ENCODE results near the gene THRB. TPM values are rescaled to one million over a fixed set of nuclear protein-coding genes. Genes with fewer than 3 reads are reported as not detected.
A peak's percentile ranks its signal among the peaks of the same experiment; 100 is the strongest.

Gene THRB
- total and polyA plus RNA-seq, 9 of the 15 experiments (the other 6 are each of a cell fraction or from before 2014, with no cell fraction given): 1.7 to 14.9 (median 6.9) TPM

GRCh38 chr3:24495326-24495994 lies 810 bp upstream of the THRB start (continued):
- peak; percentile 67 for TF ChIP-seq ARID4B (CRISPR knock-in tag; IDR thresholded peaks at IDR 0.05)
- TF ChIP-seq GTF2A2 (tag; IDR thresholded peaks at IDR 0.05): peak; percentile 77
- TF ChIP-seq ARID1B (IDR thresholded peaks at IDR 0.05): 0 out of 2 replicates have a peak, but pooled peaks have one; percentile 27
- peak; percentile 73; the same call in 1 of the 2 replicates for TF ChIP-seq NFRKB (IDR thresholded peaks at IDR 0.05; ENCODE audit: low read depth)
- no peak for TF ChIP-seq ZNF644 (tag; IDR thresholded peaks at IDR 0.05; ENCODE audit: low read depth)
- no peak for TF ChIP-seq DDX20 (tag; IDR thresholded peaks at IDR 0.05; ENCODE audit: low read depth)
- TF ChIP-seq VEZF1 (CRISPR knock-in tag; IDR thresholded peaks at IDR 0.05): peak; percentile 74
- peak; percentile 13; the same call in 1 of the 2 replicates for TF ChIP-seq ZKSCAN1 (IDR thresholded peaks at IDR 0.05; ENCODE audit: low read depth, low read length)
- peak; percentile 98 for TF ChIP-seq TBP (optimal IDR thresholded peaks at IDR 0.05; ENCODE audit: low read depth, low read length)
- no peak for TF ChIP-seq HINFP (tag; conservative IDR thresholded peaks at IDR 0.05; ENCODE audit: low read depth)
- TF ChIP-seq NONO (IDR thresholded peaks at IDR 0.05; ENCODE audit: low read depth in 2 of 2, low read length in 1 of 2): peak; percentile 30 to 57; a peak in 3 of 4 replicates
- TF ChIP-seq TFAP4 (CRISPR knock-in tag; IDR thresholded peaks at IDR 0.05; ENCODE audit: borderline replicate concordance): peak; percentile 57; the same call in 1 of the 2 replicates
- 0 out of 2 replicates have a peak, but pooled peaks have one; percentile 69 for TF ChIP-seq OTX1 (CRISPR knock-in tag; IDR thresholded peaks at IDR 0.05)
- no peak for TF ChIP-seq HDAC6 (IDR thresholded peaks at IDR 0.05; ENCODE audit: low read depth, low read length)
- 0 out of 2 replicates have a peak, but pooled peaks have one; percentile 20 for TF ChIP-seq ZNF766 (CRISPR knock-in tag; conservative IDR thresholded peaks at IDR 0.05)
- 0 out of 2 replicates have a peak, but pooled peaks have one; percentile 49 for TF ChIP-seq MXI1 (IDR thresholded peaks at IDR 0.05; ENCODE audit: low read depth, low read length)
- no peak for TF ChIP-seq IRF1 (CRISPR knock-in tag; IDR thresholded peaks at IDR 0.05; ENCODE audit: borderline replicate concordance)
- TF ChIP-seq ZC3H4 (CRISPR knock-in tag; IDR thresholded peaks at IDR 0.05; ENCODE audit: borderline replicate concordance): peak; percentile 87

Measured in K562 (cell line).